ENCODE data around the gene LIN37.

Gene LIN37

DNA sequence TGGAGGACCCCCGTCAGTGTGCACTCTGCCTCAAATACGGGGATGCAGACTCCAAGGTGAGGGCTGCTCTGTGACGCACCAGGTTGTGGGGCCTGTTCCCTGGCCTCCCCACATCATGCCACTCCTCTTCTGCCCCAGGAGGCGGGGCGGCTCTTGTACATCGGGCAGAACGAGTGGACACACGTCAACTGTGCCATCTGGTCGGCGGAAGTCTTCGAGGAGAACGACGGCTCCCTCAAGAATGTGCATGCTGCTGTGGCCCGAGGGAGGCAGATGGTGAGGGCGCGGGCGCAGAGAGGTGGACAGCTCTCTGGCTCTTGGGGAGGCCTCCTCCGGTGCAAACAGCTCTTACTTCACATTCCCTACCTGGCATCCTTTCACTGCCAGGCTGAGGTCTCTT is 19.4 kb upstream of the LIN37 start:
- no peak overlapping the region for H2AFZ ChIP-seq (ENCODE audit: low read depth, low read length)
- no peaks in the 10 kb centered on the region for H3K27me3 ChIP-seq (ENCODE audit: low read depth, low read length)
- H3K9me3 ChIP-seq (ENCODE audit: insufficient read depth, low read length): no peaks in the 10 kb centered on the region
- no peaks in the 10 kb centered on the region for H3K79me2 ChIP-seq (ENCODE audit: low read length)
- no peak overlapping the region for H3K4me2 ChIP-seq (ENCODE audit: low read length)
- TF ChIP-seq EZH2phosphoT487 (IDR thresholded peaks at IDR 0.05; ENCODE audit: low read depth): no peak
- TF ChIP-seq, protein P1, sequence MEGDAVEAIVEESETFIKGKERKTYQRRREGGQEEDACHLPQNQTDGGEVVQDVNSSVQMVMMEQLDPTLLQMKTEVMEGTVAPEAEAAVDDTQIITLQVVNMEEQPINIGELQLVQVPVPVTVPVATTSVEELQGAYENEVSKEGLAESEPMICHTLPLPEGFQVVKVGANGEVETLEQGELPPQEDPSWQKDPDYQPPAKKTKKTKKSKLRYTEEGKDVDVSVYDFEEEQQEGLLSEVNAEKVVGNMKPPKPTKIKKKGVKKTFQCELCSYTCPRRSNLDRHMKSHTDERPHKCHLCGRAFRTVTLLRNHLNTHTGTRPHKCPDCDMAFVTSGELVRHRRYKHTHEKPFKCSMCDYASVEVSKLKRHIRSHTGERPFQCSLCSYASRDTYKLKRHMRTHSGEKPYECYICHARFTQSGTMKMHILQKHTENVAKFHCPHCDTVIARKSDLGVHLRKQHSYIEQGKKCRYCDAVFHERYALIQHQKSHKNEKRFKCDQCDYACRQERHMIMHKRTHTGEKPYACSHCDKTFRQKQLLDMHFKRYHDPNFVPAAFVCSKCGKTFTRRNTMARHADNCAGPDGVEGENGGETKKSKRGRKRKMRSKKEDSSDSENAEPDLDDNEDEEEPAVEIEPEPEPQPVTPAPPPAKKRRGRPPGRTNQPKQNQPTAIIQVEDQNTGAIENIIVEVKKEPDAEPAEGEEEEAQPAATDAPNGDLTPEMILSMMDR (IDR thresholded peaks at IDR 0.05; ENCODE audit: low read depth, low read length): no peak
- no peaks in the 10 kb centered on the region for H3K4me1 ChIP-seq (ENCODE audit: low read length)
- H4K20me1 ChIP-seq (ENCODE audit: insufficient read depth, low read length): no peaks in the 10 kb centered on the region; the same call in 1 of the 2 replicates
- H3K27ac ChIP-seq (ENCODE audit: low read length): no peak overlapping the region
- no peak overlapping the region for H3K4me3 ChIP-seq (ENCODE audit: low read length)
- H3K36me3 ChIP-seq (replicated peaks; ENCODE audit: low read depth, low read length): peaks cover 78% of the 10 kb centered on the region
- H3K9ac ChIP-seq (ENCODE audit: low read length): no peak overlapping the region

DNA sequence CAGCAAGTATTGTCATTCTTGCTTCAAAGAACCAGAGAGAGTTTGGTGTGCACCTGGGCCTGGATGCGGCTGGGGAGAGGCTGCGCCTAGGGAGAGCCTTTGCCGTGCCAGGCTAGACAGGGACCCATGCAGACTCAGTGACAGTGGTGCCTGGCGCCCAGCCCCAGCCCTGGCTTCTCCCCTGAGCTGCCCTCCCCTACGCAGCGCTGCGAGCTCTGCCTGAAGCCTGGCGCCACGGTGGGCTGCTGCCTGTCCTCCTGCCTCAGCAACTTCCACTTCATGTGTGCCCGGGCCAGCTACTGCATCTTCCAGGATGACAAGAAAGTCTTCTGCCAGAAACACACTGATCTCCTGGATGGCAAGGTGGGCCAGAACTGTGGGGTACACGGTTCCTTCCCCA is 18.6 kb upstream of the LIN37 start:
- no peak overlapping the region for H3K9ac ChIP-seq (ENCODE audit: low read length)
- H3K9me3 ChIP-seq (ENCODE audit: insufficient read depth, low read length): no peaks in the 10 kb centered on the region
- TF ChIP-seq EZH2phosphoT487 (IDR thresholded peaks at IDR 0.05; ENCODE audit: low read depth): no peak
- TF ChIP-seq, protein P1 (IDR thresholded peaks at IDR 0.05; ENCODE audit: low read depth, low read length): no peak
- no peaks in the 10 kb centered on the region for H3K27me3 ChIP-seq (ENCODE audit: low read depth, low read length)
- no peak overlapping the region for H3K27ac ChIP-seq (ENCODE audit: low read length)
- no peak overlapping the region for H2AFZ ChIP-seq (ENCODE audit: low read depth, low read length)
- no peak overlapping the region for H3K4me3 ChIP-seq (ENCODE audit: low read length)
- no peaks in the 10 kb centered on the region for H3K4me1 ChIP-seq (ENCODE audit: low read length)
- no peaks in the 10 kb centered on the region for H3K79me2 ChIP-seq (ENCODE audit: low read length)
- peaks cover 76% of the 10 kb centered on the region for H3K36me3 ChIP-seq (replicated peaks; ENCODE audit: low read depth, low read length)
- no peaks in the 10 kb centered on the region; the same call in 1 of the 2 replicates for H4K20me1 ChIP-seq (ENCODE audit: insufficient read depth, low read length)
- H3K4me2 ChIP-seq (ENCODE audit: low read length): no peak overlapping the region

DNA sequence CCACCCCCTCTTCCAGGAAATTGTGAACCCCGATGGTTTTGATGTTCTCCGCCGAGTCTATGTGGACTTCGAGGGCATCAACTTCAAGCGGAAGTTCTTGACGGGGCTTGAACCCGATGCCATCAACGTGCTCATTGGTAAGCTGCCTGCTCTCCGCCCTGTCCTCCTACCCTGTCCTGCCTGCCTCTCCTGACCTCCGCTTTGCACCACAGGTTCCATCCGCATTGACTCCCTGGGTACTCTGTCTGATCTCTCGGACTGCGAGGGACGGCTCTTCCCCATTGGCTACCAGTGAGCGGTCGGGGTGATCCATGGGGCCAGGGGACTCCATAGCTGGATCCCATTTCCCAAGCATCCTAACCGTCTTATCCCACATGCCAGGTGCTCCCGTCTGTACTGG is 18.1 kb upstream of the LIN37 start:
- Histone ChIP-seq H3K9ac (ENCODE audit: low read length) (no peak overlapping the region), H3K79me2 (ENCODE audit: low read length) (no peaks in the 10 kb centered on the region), H3K4me2 (ENCODE audit: low read length) (no peak overlapping the region), H3K27me3 (ENCODE audit: low read depth, low read length) (no peaks in the 10 kb centered on the region), H4K20me1 (ENCODE audit: insufficient read depth, low read length) (no peaks in the 10 kb centered on the region; the same call in 1 of the 2 replicates), H3K4me1 (ENCODE audit: low read length) (no peaks in the 10 kb centered on the region), H3K9me3 (ENCODE audit: insufficient read depth, low read length) (no peaks in the 10 kb centered on the region), H3K27ac (ENCODE audit: low read length) (no peak overlapping the region), H3K36me3 (replicated peaks; ENCODE audit: low read depth, low read length) (peaks cover 75% of the 10 kb centered on the region), H2AFZ (ENCODE audit: low read depth, low read length) (no peak overlapping the region), H3K4me3 (ENCODE audit: low read length) (no peak overlapping the region)
- TF ChIP-seq, protein P1 (IDR thresholded peaks at IDR 0.05; ENCODE audit: low read depth, low read length): no peak
- no peak for TF ChIP-seq EZH2phosphoT487 (IDR thresholded peaks at IDR 0.05; ENCODE audit: low read depth)

DNA sequence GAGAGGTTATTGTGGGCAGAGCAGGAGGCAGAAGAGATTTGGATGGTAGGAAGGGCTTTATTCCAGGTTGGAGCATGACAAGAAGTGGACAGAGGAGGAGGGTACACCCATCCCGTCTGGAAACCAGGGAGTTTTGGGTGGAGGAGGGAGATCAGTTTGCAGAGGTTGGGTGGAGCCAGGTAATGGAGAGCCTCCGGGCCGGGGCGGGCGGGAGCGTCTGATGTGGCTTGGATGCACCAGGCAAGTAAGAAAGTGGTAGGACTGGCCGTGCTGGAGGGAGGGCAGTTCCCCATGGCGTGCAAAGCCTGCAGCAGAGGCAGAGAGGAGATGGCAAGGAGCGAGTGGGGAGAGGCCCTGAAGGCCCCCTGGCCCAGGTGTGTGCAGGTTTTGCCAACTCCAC is 17.0 kb upstream of the LIN37 start:
- no peaks in the 10 kb centered on the region for H3K9me3 ChIP-seq (ENCODE audit: insufficient read depth, low read length)
- no peaks in the 10 kb centered on the region for H3K27me3 ChIP-seq (ENCODE audit: low read depth, low read length)
- H3K27ac ChIP-seq (ENCODE audit: low read length): no peak overlapping the region
- no peak overlapping the region for H3K4me3 ChIP-seq (ENCODE audit: low read length)
- no peak overlapping the region for H3K4me2 ChIP-seq (ENCODE audit: low read length)
- H3K4me1 ChIP-seq (ENCODE audit: low read length): no peaks in the 10 kb centered on the region
- H4K20me1 ChIP-seq (ENCODE audit: insufficient read depth, low read length): no peaks in the 10 kb centered on the region
- H3K9ac ChIP-seq (ENCODE audit: low read length): no peak overlapping the region
- no peak for TF ChIP-seq EZH2phosphoT487 (IDR thresholded peaks at IDR 0.05; ENCODE audit: low read depth)
- TF ChIP-seq, protein P1 (IDR thresholded peaks at IDR 0.05; ENCODE audit: low read depth, low read length): no peak
- no peak overlapping the region for H2AFZ ChIP-seq (ENCODE audit: low read depth, low read length)
- H3K36me3 ChIP-seq (replicated peaks; ENCODE audit: low read depth, low read length): peaks cover 68% of the 10 kb centered on the region
- H3K79me2 ChIP-seq (ENCODE audit: low read length): no peaks in the 10 kb centered on the region
